Fibroblast of mammary gland (primary cell): ENCODE results near the gene AP5B1.
"Not testable (repeated sequence)": the region's sequence is repeated elsewhere in the genome, so short reads cannot be mapped to it uniquely, and the experiment has no call there.

Experiments
- DNase-seq: peaks from one replicate; pipeline ENCODE4 v3.0.0-alpha.2; 2010; ENCODE audit warnings: low read depth
- H3K4me3 ChIP-seq: 2 replicates; pipeline ENCODE4 v1.5.1; 2011; ENCODE audit warnings: low read depth, mild to moderate bottlenecking, low read length, moderate library complexity; ENCODE audit not compliant: control insufficient read depth
- TF ChIP-seq, protein P1 (sequence below): conservative IDR thresholded peaks from 2 replicates; pipeline ENCODE4 v1.5.1; 2011; ENCODE audit warnings: low read depth, low read length, inconsistent platforms; ENCODE audit not compliant: control insufficient read depth, insufficient read depth

The AP5B1 gene

DNA sequence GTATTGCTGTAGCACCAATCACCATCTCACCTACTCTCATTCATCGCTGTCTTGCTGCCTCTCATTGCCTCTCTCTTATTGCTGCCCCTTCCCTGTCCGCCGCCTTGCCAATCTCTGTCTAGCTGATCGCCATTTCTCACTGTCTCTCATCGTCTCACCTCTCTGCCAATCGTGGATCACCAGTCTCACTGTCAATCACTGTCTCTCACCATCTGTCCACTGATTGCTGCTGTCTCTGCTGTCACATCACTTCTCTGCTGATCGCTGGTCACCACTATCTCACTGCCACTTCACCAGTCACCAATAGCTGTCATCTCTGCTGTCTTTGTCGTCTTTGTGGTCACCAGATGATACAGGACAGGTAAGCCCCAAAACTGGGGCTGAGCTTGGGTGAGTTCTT lies 39.6 kb downstream of the AP5B1 start:
- no peak overlapping the region for H3K4me3 ChIP-seq
- DNase-seq, result no peak
- TF ChIP-seq, protein P1, sequence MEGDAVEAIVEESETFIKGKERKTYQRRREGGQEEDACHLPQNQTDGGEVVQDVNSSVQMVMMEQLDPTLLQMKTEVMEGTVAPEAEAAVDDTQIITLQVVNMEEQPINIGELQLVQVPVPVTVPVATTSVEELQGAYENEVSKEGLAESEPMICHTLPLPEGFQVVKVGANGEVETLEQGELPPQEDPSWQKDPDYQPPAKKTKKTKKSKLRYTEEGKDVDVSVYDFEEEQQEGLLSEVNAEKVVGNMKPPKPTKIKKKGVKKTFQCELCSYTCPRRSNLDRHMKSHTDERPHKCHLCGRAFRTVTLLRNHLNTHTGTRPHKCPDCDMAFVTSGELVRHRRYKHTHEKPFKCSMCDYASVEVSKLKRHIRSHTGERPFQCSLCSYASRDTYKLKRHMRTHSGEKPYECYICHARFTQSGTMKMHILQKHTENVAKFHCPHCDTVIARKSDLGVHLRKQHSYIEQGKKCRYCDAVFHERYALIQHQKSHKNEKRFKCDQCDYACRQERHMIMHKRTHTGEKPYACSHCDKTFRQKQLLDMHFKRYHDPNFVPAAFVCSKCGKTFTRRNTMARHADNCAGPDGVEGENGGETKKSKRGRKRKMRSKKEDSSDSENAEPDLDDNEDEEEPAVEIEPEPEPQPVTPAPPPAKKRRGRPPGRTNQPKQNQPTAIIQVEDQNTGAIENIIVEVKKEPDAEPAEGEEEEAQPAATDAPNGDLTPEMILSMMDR, result no peak

DNA sequence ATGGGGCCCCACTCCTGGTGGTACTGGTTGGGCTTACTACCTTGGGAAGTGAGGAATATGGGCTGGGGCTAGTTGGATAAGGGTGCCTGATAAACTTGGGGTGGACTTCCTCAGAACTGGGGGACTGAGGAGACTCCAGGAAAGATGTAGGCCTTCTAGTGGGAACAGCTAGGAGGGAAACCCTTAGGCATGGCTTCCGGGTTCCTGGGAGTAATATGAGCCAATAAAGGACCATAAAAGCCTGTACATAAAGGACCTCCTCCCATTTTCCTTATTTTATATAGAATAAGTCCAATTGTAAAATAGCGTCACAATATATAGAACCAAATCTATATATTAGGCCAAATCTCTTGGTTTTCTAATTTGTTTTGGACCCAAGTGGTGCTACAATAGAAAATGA lies 41.8 kb downstream of the AP5B1 start:
- TF ChIP-seq, protein P1, result no peak
- no peak for DNase-seq
- H3K4me3 ChIP-seq, result no peak overlapping the region

DNA sequence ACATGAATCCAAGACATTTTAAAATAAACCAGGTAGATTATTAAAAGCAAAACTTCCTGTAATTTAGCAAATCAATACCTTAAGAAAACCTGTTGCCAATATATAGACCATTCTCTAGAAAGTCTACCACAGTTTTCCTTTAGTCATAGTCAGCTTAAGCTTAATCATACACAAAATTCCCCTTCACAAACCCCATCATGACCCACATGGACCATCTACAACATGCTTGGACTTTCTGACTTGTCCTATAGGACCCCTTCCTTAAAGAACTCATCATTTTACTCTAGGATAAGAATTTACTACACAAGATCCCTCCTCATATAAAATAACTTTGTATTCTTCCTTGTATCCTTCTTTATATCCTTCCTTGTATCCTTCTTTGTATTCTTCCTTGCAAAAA lies 44.0 kb downstream of the AP5B1 start:
- DNase-seq, result no peak
- no peak overlapping the region for H3K4me3 ChIP-seq
- TF ChIP-seq, protein P1, result no peak

DNA sequence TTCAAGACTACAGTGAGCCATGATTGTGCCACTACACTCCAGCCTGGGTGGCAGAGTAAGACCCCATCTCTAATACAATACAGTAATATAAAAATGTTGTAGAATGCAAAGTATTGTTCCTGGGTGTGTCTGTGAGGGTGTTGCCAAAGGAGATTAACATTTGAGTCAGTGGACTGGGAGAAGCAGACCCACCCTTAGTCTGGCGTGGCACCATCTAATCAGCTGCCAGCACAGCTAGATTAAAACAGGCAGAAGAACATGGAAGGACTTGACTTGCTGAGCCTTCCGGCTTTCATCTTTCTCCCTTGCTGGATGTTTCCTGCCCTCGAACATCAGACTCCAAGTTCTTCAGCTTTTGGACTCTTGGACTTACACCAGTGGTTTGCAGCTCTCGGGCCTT lies 45.7 kb downstream of the AP5B1 start:
- H3K4me3 ChIP-seq, DNase-seq: not testable (repeated sequence)

DNA sequence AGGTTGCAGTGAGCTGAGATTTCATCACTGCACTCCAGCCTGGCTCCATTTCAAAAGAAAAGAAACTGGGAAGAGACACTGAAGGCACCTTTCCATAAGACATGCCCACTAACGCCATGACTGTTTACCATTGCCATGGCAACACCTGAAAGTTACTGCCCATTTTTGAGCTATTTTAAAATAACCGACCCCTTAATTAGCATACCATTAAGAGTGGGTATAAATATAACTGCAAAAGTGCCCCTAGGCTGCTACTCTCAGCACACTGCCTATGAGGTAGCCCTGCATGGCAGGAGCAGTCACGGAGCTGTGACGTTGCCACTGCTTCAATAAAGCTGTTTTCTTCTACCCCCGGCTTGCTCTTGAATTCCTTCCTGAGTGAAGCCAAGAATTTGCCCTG lies 50.3 kb downstream of the AP5B1 start:
- no peak overlapping the region for H3K4me3 ChIP-seq
- TF ChIP-seq, protein P1, result no peak
- DNase-seq, result no peak

DNA sequence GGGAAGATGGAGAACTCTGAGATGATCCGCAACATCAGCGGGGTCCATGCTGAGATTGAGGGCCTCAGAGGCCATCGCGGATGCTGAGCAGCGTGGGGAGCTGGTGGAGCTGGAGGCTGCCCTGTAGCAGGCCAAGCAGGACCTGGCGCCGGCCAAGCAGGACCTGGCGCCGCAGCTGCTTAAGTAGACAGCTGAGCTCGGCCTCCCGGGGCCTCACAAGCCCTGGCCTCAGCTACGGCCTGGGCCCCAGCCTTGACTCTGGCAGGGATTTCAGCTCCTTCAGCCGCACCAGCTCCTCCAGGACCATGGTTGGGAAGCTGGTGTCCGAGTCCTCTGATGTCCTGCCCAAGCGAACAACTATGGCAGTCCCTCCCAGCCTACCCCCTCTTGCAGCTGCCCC lies 52.9 kb downstream of the AP5B1 start:
- no peak for DNase-seq
- TF ChIP-seq, protein P1, result no peak
- H3K4me3 ChIP-seq, result no peak overlapping the region

DNA sequence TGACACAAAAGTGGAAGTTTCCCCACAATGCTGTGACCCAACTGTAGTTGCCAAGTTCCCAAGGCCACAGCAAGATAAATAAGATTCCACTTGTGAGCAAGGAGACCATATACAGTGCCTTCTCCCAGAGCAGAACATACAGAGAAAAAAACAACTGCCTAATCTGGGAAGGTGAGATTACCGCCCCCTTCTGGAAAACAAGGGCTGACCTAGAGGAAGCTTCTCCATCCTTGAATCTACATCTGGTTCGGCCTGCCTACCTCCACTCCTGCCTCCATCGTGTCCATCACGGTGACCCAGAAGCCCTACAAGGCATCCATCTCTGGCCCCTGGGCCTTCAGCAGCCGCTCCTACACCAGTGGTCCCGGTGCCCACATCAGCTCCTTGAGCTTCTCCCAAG lies 54.1 kb downstream of the AP5B1 start:
- no peak for DNase-seq
- TF ChIP-seq, protein P1, result no peak
- H3K4me3 ChIP-seq, result no peak overlapping the region
